Activated CD4-positive, CD25-positive, alpha-beta regulatory T cell treated with anti-CD3 and anti-CD28 coated beads, Interleukin-2, amount 50 U/mL, for 72 hours (primary cell): Measurements from ENCODE around the gene NIN.

Experiments
- DNase-seq: peaks from one replicate; pipeline ENCODE4 v3.0.0; 2021

Gene NIN

DNA sequence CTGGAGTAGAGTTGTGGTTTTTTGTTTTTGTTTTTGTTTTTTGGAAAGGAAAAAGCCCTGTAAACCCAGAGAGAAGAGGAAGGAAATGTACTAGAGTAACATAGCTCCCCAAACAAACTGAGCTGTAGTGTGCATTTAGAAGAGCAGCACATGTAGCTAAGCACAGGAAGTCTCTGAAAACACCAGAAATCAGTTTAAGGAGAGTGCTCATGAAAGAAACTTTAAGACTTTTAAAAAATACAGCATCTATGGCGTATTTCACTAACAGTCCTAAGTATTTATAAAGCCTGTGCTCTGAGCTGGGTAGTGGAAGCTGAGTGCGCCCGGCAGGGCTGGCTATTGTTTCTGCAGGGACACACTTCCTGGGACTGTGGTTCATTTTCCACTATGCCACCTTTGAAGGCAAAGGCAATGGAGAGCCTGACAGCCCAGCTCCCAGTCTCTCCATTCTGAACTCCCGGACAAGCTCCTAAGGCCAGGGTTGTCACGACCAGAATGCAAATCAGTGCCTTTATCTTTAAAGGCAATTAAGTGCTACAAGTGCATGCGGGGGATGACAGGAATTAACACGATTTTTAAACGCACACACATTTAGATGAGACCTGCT is 45.4 kb downstream of the NIN start:
- no peak for DNase-seq

DNA sequence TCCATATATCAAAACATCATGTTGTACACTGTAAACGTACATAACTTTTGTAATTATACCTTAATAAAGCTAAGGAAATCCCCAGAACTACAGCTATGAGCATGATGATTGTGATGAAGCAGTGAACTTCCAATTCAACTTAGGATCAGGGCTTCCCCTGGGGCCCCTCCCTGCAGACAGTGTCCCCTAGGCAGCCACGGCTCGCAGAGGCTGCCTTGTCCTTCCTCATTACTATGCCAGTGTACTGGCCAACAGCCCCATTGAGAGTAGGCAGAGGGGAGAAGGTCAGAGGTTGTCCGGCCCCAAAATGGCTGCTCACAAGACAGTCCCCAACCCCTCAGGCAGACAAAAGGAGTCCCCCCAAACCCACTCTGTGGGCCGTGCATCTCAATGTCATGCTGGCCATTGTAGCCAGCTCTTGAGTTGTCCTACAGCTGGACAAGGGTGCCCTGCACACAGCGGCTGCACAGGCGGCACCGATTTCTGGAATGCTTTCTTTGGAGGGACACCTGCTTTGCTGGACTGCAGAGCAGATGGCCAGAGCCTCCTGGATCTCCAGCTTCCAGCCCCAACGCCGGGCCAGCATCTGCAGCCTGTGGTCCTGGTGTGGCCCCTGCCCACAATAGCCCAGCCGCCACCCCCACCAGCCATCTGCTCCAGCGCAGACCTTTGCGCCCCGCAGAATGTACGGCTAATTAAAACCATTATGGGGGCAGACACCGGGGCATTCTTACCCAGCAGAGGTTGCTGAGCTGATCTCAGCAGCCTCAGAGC is 46.1 kb downstream of the NIN start:
- no peak for DNase-seq

- DNase-seq: no peak
Measured at GRCh38 chr14:50783563-50783962, 47.4 kb downstream of the NIN start.

DNA sequence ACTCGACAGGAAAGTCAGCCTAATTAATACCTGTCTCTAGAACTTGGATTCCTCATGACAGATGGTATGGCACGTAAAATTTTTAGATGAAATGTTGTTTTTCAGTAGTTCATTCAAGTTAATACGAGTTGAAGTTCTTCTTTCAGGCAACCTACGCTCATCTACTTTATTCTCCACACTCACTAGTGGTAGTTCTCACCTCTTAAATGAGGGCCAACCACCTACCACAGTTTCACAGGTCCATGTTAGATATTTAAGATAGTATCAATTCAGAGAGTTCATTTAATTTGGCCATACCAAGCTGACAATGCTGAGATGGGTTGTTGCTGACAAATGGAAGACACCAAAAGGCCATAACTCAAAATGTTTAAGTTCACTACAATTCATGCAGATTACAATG is 50.6 kb downstream of the NIN start:
- no peak for DNase-seq

- DNase-seq: no peak
Measured at GRCh38 chr14:50778721-50779483, 52.1 kb downstream of the NIN start.

- no peak for DNase-seq
Measured at GRCh38 chr14:50776522-50776921, 54.4 kb downstream of the NIN start.

- DNase-seq: no peak
Measured at GRCh38 chr14:50775357-50775756, 55.6 kb downstream of the NIN start.

GRCh38 chr14:50774542-50775267 is 56.3 kb downstream of the NIN start:
- no peak for DNase-seq

DNA sequence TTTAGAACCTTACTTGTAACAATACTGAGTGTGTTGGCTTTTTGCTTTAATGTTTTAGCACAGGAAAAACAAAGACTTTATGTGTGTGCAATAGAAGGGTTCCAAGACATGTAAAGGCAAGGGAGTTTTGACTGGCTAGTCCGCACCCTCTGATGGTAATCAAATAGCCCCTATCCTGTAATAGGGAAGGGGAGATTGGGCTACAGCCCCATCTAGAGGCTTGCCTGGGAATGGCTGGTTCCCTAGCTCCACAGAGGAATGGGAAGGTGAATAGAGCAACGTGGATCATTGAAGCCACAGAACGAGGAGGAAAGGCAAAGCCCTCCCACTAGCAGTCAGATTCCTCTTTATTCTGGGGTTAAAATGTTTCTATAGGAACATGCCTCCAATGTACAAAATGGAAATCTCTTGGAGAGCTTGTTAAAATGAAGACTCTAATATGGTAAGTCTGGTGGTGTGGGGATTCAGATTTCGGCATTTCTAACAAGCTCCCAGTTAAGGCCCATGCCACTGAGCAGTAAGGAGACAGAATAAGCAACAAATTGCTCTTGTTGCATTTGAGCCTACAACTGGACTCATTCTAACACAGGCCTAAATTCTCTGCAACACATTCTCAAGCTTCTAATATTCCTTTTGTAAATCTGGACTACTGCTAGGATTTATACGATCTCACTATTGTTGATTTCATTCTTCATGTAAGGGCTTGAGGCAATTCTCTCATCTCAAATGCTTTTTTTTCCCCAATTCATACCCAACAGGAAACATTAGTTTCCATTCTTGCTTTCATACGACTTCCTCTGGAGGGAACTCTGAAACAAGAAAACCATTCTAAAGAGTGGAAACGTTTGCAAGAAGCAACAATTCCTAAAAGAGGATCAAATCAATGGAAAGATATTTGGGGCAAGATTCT is 57.1 kb downstream of the NIN start:
- DNase-seq: no peak

DNA sequence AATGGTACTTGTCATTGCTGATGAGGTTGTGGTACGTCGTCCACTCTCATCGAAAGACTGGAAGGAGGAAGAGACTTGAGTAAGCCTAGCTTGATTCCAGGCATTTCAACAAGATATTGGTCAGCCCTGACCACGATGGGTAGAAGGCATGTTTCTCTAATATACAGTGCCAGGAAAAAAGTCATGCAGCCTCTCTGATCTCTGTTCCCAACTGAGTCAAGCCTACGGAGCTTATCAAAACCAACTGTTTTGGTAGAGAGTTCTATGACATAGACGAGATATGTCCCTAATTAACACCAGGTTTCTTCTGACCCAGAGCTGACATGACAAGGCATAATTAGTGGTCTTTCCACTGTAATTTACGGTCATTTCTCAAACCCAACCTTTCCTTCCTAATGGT is 58.5 kb downstream of the NIN start:
- no peak for DNase-seq

- no peak for DNase-seq
Measured at GRCh38 chr14:50770586-50770985, 60.4 kb downstream of the NIN start.

- DNase-seq: no peak
Measured at GRCh38 chr14:50769863-50770500, 61.0 kb downstream of the NIN start.

- no peak for DNase-seq
Measured at GRCh38 chr14:50768680-50769079, 62.3 kb downstream of the NIN start.

GRCh38 chr14:50766338-50766886 is 64.5 kb downstream of the NIN start:
- DNase-seq: no peak

DNA sequence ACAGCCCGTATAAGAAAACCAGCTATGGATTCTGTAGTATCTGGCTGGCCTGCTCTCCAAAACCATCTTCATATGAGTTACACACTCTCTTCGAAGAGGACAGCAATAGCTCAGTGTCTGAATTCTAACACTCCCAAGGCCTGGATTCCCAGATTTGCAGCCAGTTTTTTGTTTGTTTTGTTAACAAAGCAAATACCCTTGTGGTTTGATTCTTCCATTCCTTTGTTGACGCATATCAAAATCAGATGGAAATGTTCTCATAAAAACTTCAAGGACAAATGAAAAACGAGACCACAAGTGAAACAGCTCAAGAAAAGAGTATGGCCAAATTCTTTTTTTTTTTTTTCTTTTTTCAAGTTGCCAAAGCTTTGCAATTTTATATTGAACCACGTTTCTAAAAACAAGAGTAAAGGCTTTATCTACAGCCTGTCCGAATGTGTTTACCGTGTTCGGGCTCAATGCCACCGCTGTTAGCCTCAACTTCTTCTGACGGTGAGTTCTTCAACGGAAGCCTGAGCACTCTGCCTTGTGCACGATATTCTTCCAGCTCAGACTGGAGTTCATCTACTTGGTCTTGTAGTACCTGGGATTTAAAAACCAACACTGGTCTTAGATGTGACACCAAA is 67.5 kb downstream of the NIN start:
- no peak for DNase-seq

DNA sequence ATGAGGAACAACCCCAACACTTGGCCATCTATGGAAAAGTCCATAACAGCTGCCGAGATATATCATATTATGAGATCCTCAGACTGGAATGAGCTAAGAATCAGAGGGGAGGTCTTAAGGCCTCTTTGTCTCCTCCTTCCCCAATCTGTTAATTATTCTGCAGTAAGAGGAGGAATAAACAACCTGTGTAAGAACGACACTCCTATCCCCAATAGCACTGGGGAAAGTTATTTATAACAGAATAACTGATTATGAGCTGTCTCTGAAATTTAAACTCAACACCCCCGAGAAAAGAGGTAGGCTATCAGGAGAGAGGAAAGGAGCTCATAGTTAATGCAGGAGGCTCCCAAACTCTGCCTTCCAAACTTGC is 68.0 kb downstream of the NIN start:
- DNase-seq: no peak

- DNase-seq: no peak
Measured at GRCh38 chr14:50762001-50762930, 68.7 kb downstream of the NIN start.

DNA sequence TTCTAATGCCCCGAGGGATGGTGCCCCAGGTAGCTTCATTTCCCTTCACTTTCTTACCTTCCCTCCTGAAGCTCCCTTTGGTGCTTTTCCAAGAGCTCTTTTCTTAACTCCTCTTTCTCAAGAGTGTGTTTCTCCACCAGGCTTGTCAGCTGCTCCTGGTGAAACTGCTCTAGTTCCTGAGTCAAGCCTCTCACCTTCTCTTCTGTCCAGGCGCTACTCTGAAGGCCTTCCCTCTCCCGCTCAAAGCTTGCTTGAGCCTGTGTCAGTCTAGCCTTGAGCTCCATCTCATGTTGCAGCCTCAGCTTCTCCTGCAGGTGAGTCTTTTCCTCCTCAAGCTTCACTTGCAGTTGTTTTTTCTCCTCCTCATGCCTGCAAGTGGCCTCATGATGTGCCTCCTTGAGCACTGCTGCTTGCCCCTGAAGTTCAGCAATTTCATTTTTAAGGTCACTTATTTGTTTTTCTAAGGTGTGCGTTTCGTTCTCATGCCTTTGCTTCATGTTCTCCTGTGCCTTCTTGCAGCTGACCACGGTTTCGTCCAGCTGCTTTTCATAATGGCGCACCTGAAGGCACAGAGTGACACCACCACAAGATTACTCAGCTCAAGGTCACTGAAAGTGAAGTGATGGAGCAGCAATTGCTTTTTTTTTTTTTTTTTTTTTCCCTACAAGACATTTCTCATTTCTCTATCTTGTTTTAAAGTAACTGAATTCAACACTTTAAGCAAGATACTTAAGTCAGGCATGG is 71.0 kb downstream of the NIN start:
- no peak for DNase-seq

DNA sequence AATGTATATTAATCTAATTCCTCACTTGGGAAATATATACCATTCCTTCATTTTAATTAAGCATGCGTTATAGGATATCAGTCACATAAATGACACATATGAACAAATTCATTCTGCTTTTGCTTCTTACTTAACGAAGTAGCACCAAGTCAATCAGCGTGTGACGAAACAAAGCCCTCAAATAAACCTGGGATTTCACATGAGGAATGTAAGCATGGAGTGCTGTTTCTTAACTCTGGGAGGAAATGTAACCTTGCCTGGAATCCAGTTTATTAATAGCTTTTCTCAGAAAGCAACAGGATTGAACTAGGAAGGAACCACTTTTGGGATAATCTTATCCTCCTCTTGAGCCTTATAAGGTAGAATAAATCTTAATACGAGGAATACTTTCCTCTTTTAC is 72.0 kb downstream of the NIN start:
- DNase-seq: no peak
